Embryonic facial prominence (tissue), 1 donor: ENCODE data around the gene SLC35F5.
"Not testable (repeated sequence)": the region's sequence is repeated elsewhere in the genome, so short reads cannot be mapped to it uniquely, and the experiment has no call there.

Experiments
- DNase-seq: peaks from one replicate; pipeline ENCODE4 v3.0.0-alpha.2; 2016; ENCODE audit errors: extremely low spot score

SLC35F5 gene

GRCh38 chr2:113697516-113697915, 58.9 kb downstream of the SLC35F5 start:
- DNase-seq: no peak

- DNase-seq: no peak
These were observed 62.0 kb downstream of the SLC35F5 start for GRCh38 chr2:113694438-113694837.

GRCh38 chr2:113692698-113693428, 63.6 kb downstream of the SLC35F5 start:
- no peak for DNase-seq

DNA sequence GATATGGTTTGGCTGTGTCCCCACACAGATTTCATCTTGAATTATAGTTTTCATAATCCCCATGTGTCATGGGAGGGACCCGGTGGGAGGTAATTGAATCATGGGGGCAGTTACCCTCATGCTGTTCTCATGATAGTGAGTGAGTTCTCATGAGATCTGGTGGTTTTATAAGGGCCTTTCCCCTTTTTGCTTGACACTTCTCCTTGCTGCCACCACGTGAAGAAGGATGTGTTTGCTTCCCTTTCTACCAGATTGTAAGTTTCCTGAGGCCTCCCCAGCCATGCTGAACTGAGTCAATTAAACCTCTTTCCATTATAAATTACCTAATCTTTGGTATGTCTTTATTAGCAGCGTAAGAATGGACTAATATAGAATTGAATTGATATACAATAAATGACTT, 65.6 kb downstream of the SLC35F5 start:
- not testable (repeated sequence) for DNase-seq

DNA sequence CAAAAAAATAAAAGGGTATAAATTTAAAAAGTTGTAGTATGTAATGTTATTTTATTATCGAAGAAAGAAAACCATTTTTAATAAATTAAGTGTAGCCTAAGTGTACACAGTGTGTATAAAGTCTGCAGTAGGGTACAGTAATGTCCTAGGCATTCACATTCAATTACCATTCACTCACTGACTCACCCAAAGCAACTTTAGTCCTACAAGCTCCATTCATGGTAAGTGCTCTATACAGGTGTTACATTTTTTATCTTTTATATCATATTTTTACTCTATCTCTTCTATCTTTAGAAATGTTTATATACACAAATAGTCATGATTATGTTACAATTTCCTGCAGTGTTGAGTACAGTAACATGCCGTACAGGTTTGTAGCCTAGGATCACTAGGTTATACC, 69.9 kb downstream of the SLC35F5 start:
- no peak for DNase-seq

DNA sequence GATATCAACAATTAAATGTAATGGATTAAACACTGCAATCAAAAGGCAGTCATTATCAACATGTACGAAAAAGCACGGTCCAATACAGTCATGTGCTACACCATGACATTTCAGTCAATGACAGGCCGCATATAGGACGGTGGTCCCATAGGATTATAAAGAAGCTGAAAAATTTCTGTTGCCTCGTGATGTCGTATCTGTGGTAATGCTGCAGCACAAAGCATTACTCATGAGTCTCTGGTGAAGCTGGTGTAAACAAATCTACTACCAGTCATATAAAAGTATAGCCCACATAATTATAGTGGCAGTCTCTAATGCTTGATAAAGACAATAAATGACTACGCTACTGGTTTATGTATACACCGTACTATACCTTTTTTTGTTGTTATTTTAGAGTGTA, 71.0 kb downstream of the SLC35F5 start:
- no peak for DNase-seq

GRCh38 chr2:113679457-113679856, 77.0 kb downstream of the SLC35F5 start:
- no peak for DNase-seq

DNA sequence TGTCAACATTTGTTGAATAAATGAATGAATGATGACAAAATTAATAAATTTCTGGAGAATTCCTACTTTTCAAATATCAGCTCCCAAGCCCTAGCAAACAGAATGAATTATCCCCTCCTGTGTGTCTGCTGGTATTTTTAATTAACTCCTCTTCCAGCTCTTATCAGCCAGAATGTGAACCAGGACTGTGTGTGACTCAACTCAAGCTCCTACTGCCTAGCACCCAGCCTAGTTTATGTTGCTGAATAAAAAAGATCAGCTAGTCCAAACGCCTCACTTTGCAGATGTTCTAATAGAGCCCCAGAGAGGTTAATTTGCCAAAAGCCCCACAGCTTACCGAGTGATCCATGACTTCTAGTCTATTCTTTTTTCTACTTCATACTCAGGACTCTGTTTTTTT, 79.1 kb downstream of the SLC35F5 start:
- DNase-seq: no peak

- DNase-seq: no peak
These were observed 79.7 kb downstream of the SLC35F5 start for GRCh38 chr2:113676623-113677266.

DNA sequence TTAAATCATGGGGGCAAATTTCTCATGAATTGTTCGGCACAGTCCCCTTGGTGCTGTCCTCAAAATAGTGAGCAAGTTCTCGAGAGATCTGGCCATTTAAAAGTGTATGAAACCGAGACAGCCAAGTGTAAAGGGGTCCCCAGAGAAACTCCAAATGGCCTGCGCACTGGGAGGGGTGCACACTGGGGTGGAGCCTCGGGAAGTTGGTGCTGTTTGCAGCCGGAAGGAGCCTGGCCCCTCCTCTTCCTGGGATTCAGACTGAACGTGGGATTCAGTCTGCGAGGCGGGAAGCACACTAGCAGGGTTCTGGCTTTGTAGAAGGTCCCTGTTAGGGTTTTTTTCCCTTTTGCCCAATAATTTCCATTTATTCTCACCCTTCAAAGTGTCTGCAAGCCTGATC, 80.6 kb downstream of the SLC35F5 start:
- DNase-seq: no peak

GRCh38 chr2:113672326-113672932, 84.0 kb downstream of the SLC35F5 start:
- DNase-seq: no peak

DNA sequence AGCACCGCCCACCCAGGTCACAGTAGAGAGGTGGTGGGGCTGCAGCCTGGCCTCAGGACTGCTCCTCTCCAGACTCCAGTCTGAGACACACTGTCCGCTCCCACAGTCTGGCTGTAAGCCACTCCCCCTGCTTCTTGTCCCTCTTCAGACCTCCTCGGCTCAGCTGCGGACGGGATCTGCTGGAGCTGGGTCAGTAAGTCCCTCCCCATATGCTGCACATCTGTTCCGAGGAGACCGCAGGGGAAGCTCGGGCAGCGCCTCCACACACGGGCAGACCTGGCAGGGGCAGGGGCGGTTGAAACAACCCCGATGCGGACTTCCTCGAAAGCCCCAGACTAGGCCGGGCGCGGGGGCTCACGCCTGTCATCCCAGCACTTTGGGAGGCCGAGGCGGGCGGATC, 87.4 kb downstream of the SLC35F5 start:
- not testable (repeated sequence) for DNase-seq

GRCh38 chr2:113664761-113665533, 91.5 kb downstream of the SLC35F5 start:
- DNase-seq: not testable (repeated sequence)

- DNase-seq: not testable (repeated sequence)
These were observed 93.0 kb downstream of the SLC35F5 start for GRCh38 chr2:113663285-113664060.
